Left ventricle myocardium inferior (tissue), 1 donor: ENCODE measurements around the gene VASH1. TPM values are rescaled to one million over a fixed set of nuclear protein-coding genes. Genes with fewer than 3 reads are reported as not detected.

Experiments used
- DNase-seq: peaks from one replicate; pipeline ENCODE4 v3.0.0-alpha.2; 2020
- H3K27ac ChIP-seq: fragments of 200-600 bp; replicated peaks from 2 replicates; pipeline ENCODE4 v1.8.0; 2021
- H3K27me3 ChIP-seq: fragments of 200-600 bp; 2 replicates; pipeline ENCODE4 v1.8.0; 2021; ENCODE audit warnings: low read depth
- H3K36me3 ChIP-seq: fragments of 200-600 bp; 2 replicates; pipeline ENCODE4 v1.8.0; 2021
- H3K4me1 ChIP-seq: fragments of 200-600 bp; 2 replicates; pipeline ENCODE4 v1.8.0; 2021
- H3K4me3 ChIP-seq: fragments of 200-600 bp; 2 replicates; pipeline ENCODE4 v1.8.0; 2021; ENCODE audit warnings: mild to moderate bottlenecking, moderate library complexity
- H3K9me3 ChIP-seq: fragments of 200-600 bp; replicated peaks from 2 replicates; pipeline ENCODE4 v1.8.0; 2021
- intact Hi-C: fragments of 100-400 bp; cut with micrococcal nuclease; formaldehyde crosslinking; loops from one replicate; pipeline ENCODE4 v1.11.0; 2022
- total RNA-seq: library from RNA; stranded (reverse); fragmentation: NEBNext Ultra II Directional; extraction: Animal tissue kit (Norgen Biotek cat#: 25700); gene quantifications from one replicate; pipeline ENCODE4 v1.2.1, GENCODE V29; 2021
- TF ChIP-seq, protein P1 (sequence below): fragments of 200-600 bp; IDR thresholded peaks from 2 replicates; pipeline ENCODE4 v1.8.0; 2021; ENCODE audit warnings: antibody characterized with exemption, mild to moderate bottlenecking, borderline replicate concordance
- donor health status: DM: no; HTN: yes; CAD: no; lungs with severe emphysema.

Gene VASH1
- total RNA-seq, 1 donor from 2014 or later: 12.4 TPM

DNA sequence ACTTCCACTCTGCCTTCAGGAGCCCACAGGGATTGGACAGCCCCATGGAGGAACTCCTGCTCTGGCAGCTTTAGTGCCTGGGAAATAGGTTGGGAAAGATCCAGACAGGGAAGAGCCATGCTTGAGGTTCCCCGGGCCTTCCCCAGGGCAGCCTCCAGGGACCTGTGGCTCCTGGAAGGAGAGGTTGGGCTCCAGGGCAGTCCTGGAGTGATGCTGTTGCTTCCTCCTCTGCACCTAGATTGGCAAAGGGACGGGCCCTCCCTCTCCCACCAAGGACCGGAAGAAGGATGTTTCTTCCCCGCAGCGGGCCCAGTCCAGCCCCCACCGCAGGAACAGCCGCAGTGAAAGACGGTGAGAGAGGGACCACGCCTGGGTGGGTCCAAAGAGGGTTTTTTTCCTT, 16.5 kb downstream of the VASH1 start:
- Histone ChIP-seq H3K9me3 (no peaks in the 10 kb centered on the region), H3K27me3 (no peaks in the 10 kb centered on the region), H3K4me1 (peaks cover 76% of the 10 kb centered on the region), H3K36me3 (peaks cover 38% of the 10 kb centered on the region), H3K4me3 (no peak overlapping the region), H3K27ac (peak overlapping the region; percentile 55)
- TF ChIP-seq, protein P1, sequence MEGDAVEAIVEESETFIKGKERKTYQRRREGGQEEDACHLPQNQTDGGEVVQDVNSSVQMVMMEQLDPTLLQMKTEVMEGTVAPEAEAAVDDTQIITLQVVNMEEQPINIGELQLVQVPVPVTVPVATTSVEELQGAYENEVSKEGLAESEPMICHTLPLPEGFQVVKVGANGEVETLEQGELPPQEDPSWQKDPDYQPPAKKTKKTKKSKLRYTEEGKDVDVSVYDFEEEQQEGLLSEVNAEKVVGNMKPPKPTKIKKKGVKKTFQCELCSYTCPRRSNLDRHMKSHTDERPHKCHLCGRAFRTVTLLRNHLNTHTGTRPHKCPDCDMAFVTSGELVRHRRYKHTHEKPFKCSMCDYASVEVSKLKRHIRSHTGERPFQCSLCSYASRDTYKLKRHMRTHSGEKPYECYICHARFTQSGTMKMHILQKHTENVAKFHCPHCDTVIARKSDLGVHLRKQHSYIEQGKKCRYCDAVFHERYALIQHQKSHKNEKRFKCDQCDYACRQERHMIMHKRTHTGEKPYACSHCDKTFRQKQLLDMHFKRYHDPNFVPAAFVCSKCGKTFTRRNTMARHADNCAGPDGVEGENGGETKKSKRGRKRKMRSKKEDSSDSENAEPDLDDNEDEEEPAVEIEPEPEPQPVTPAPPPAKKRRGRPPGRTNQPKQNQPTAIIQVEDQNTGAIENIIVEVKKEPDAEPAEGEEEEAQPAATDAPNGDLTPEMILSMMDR: no peak
- no peak for DNase-seq
- intact Hi-C loops: no loop called here

DNA sequence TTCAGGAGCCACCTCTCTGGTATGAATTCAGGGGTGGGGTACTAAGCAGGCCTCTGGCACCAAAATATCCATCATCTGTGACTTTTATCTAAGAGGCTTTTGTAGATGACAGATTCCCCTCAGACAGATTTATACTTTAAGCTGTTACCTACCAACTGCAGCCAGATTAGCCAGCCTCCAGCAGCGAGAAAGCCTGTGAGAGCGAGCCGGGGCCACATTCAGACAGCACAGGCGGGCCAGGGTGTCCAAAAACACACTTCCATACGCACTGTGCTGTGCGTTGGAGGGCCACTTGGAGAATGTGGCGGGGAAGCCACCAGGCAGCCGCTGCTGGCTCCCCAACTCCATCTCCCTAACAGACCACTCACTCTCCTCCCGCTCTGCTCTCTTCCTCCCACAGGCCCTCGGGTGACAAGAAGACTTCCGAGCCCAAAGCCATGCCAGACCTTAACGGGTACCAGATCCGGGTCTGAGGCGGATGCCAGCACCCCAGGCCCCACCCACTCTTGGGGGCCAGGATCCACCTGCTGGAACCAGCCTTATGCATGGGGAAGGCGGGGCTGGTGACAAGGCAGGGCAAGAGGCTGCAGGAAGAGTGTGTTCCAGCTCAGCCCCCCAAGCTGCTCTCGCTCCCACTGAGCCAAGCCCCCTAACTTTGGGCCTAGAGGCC, 17.4 kb downstream of the VASH1 start:
- no peak overlapping the region for H3K4me3 ChIP-seq
- H3K4me1 ChIP-seq: peaks cover 76% of the 10 kb centered on the region
- no peaks in the 10 kb centered on the region for H3K27me3 ChIP-seq
- H3K9me3 ChIP-seq: no peaks in the 10 kb centered on the region
- H3K27ac ChIP-seq: peak overlapping the region; percentile 55
- H3K36me3 ChIP-seq: peaks cover 38% of the 10 kb centered on the region
- TF ChIP-seq, protein P1: no peak
- DNase-seq: no peak
- intact Hi-C loops: no loop called here

DNA sequence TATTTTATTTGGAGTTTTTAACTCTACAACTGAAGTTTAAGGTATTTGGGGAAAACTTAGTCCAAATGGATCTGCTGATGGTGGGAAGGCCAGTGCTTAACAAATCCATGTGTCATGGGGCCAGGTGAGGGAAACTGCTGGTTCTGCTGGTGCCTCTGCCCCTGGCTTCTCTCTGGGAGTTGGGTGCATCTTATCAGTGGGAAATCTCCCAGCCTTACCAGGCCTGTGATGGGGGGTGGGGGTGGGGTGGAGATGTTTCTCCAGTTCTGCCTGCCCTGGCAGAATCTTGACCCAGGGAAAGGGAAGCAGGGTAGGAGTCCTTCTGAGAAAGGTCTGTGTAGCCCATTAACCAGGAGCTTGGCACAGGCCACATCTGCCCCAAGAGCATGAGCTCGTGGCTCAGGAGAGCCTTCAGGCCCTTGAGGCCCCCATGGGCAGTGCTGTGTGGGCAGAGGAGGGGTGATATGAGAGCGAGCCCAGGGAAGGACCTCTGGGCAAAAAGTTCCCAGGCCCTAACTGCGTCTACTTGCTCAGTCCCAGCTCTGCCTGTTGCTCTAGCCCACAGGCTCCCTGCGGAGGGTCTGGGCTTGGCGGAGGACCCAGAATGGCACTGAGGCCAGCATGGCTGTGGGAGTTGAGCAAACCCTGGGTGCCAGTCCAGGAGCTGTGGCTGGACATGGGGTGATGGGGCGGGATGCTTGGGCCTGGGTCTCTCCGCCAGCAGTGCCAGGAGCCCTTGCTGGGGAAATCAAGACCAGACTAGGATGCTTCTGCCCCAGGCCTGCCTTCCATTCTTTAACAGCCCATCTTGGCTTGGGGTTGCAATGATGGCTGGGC, 18.2 kb downstream of the VASH1 start:
- no peaks in the 10 kb centered on the region for H3K9me3 ChIP-seq
- intact Hi-C loops: loop anchor here (5.0 kb wide), 1 partner anchor 67 kb away; no protein-coding TSS in a partner anchor

DNA sequence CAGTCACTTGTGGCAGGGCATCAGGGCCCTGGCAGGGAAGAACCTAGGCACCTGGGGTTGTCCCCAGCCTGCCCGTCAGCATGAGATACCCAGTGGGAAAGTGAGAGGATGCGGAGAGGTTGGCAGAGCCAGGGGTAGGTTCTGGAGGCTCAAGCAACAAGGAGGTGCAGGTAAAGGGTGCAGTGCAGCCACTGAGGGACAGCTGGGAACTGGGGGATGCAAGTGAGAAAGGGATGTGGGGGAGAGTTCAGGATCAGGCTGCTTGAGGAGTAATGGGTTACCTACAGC, 18.7 kb downstream of the VASH1 start:
- H3K27ac ChIP-seq: peak overlapping the region; percentile 70
- intact Hi-C loops: loop anchor here (5.0 kb wide), 1 partner anchor 68 kb away; no protein-coding TSS in a partner anchor
- no peak for DNase-seq
- peaks cover 38% of the 10 kb centered on the region for H3K36me3 ChIP-seq
- TF ChIP-seq, protein P1: no peak
- H3K9me3 ChIP-seq: no peaks in the 10 kb centered on the region
- peaks cover 81% of the 10 kb centered on the region for H3K4me1 ChIP-seq
- no peaks in the 10 kb centered on the region for H3K27me3 ChIP-seq
- H3K4me3 ChIP-seq: no peak overlapping the region

More for the DNA sequence above, 18.2 kb downstream of the VASH1 start:
- TF ChIP-seq, protein P1: no peak
- Histone ChIP-seq H3K4me3 (no peak overlapping the region), H3K36me3 (peaks cover 38% of the 10 kb centered on the region), H3K4me1 (peaks cover 76% of the 10 kb centered on the region), H3K27me3 (no peaks in the 10 kb centered on the region), H3K27ac (peak overlapping the region; percentile 70)
- no peak for DNase-seq

DNA sequence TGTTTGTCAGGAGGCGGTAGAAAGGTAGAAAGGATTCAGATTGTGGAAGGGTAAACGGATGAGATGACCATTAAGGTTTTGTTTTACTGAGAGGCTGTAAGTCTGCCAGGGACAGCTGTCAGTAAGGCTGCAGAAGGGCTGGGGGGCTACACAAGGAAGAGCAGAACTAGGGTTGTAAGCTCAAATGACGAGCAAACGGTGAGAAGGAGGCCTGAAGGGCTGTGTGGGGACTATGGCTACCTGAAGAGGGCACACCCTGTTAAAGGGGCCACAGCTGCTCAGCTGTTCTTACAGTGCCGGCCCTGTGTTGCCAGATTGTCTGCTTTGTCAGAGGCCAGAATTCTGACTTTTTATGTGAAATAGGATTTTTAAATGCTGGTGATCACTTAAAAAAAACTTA, 19.1 kb downstream of the VASH1 start:
- Histone ChIP-seq H3K27me3 (no peaks in the 10 kb centered on the region), H3K9me3 (no peaks in the 10 kb centered on the region), H3K27ac (peak overlapping the region; percentile 70), H3K4me3 (no peak overlapping the region), H3K4me1 (peaks cover 84% of the 10 kb centered on the region), H3K36me3 (peaks cover 35% of the 10 kb centered on the region)
- TF ChIP-seq, protein P1: no peak
- no peak for DNase-seq
- intact Hi-C loops: loop anchor here (5.0 kb wide), 1 partner anchor 68 kb away; no protein-coding TSS in a partner anchor
